Keratinocyte (primary cell): ENCODE results near the gene CYP20A1.

ENCODE experiments used
- EZH2 ChIP-seq: IDR thresholded peaks from one replicate; pipeline ENCODE4 v1.6.1; 2012; ENCODE audit warnings: inconsistent platforms, mild to moderate bottlenecking, low read length, moderate library complexity
- TF ChIP-seq, protein P1 (sequence below), 3 experiments: IDR thresholded peaks in 1 of 3; conservative IDR thresholded peaks in 1 of 3; optimal IDR thresholded peaks in 1 of 3; 2 replicates in 2 of 3; 3 replicates in 1 of 3; pipeline versions ENCODE3 to v1.5.1; 2011; ENCODE audit warnings: low read length in 3 of 3, mild to moderate bottlenecking in 3 of 3, moderate library complexity in 2 of 3, control low read depth in 1 of 3, inconsistent platforms in 1 of 3; ENCODE audit not compliant: insufficient read depth in 2 of 3; ENCODE audit errors: extremely low read depth in 1 of 3

GRCh38 chr2:203246646-203247045, 7.8 kb downstream of the CYP20A1 start:
- TF ChIP-seq, protein P1, sequence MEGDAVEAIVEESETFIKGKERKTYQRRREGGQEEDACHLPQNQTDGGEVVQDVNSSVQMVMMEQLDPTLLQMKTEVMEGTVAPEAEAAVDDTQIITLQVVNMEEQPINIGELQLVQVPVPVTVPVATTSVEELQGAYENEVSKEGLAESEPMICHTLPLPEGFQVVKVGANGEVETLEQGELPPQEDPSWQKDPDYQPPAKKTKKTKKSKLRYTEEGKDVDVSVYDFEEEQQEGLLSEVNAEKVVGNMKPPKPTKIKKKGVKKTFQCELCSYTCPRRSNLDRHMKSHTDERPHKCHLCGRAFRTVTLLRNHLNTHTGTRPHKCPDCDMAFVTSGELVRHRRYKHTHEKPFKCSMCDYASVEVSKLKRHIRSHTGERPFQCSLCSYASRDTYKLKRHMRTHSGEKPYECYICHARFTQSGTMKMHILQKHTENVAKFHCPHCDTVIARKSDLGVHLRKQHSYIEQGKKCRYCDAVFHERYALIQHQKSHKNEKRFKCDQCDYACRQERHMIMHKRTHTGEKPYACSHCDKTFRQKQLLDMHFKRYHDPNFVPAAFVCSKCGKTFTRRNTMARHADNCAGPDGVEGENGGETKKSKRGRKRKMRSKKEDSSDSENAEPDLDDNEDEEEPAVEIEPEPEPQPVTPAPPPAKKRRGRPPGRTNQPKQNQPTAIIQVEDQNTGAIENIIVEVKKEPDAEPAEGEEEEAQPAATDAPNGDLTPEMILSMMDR (optimal IDR thresholded peaks at IDR 0.05 in 1 of 3, IDR thresholded peaks at IDR 0.05 in 1 of 3, conservative IDR thresholded peaks at IDR 0.05 in 1 of 3; ENCODE audit: extremely low read depth in 1 of 3, insufficient read depth in 2 of 3, low read length in 3 of 3) = no peak
- TF ChIP-seq EZH2 = no peak
